ENCODE data around the gene PCNP.
"Not testable (repeated sequence)": the region's sequence is repeated elsewhere in the genome, so short reads cannot be mapped to it uniquely, and the experiment has no call there.

Gene PCNP

DNA sequence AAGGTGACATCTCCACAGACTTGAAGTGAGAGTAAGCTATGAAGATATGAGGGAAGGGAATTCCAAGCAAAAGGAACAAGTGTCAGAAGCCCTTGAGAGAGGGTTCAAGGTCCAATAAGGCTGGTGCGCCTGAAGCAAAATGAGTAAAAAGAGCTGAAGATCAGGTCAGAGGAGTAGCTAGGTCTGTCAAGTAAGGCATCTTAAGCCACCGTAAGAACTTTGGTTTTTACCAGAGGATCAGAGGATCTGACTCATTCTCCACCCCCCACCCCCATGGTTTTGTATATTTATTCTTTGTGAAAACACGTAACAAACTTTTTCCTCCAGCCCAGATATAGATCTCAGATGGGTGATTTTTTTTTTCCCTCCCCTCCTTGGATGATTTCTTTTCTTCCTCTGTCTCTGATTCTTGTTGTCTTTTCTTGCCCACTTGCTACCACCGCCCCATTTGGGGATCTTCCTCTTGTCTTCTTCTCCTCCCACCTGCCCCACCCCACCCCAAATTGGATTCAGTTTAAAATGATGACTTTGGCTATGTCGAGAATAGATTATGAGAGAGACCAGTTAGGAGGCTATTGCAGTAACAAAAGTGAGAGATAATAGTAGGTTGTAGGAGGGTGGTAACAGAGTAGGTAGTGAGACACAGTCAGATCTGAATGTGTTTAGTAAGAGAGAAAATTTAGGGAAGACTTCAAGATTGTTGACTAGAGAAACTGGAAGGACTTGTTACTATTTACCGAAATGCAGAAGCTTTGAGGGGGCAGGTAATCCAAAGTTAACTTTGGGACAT, 6.3 kb upstream of the PCNP start:
- DNase-seq, result peak; percentile 22

DNA sequence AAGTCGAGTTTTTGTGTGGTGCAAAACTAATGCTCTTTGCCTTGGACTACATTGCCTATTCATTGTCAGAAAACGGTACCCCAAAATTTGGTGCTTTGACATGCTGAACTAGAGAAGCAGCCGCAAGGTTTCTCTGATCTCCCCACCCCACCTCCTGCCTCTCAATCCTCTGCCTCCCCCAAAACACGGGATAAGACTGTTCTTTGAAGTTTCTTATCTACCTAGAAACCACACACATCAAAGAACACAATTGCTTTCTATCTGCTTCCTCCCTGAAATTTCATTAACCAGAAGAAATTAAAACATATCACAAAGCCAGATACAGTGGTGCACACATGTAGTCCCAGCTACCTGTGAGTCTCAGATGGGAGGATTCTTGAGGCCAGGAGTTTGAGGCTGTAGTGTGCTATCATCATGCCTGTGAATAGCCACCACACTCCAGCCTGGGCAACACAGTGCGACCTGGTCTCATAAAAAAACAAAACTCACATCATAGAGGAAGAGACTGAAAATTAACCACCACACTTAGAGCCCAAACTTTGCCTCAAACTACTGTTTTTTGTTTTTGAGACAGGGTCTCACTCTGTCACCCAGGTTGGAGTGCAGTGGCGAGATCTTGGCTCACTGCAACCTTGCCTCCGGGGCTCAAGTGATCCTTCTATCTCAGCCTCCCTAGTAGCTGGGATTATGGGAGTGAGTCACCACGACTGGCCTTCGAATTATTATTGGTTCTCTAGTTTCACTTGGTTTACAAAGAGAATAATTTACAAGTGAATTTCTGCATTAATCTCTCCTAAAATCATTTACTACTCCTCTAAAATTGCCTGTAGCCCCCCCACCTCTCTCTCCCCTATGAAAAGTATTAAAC, 2.7 kb upstream of the PCNP start:
- no peak for DNase-seq

GRCh38 chr3:101574388-101575112, 570 bp downstream of the PCNP start:
- DNase-seq, result peak; percentile 60

- DNase-seq, result no peak
These were observed 3.3 kb downstream of the PCNP start for GRCh38 chr3:101577286-101577685.

DNA sequence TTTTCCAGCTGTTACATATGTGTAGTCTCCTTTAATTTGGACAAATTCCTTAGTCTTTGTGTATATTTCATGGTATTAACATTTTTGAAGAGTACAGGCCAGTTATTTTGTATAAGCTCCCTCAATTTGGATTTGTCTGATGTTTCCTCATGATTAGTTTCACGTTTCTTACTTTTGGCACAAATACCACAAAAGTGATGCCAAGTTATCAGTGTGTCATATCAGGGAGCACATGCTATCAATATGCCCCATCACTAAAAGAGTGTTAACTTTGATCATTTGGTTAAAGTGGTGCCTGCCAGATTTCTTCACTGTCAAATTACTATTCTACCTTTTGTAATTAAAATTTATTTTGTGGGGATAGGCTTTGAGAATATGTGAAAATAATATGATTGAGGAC, 14.6 kb downstream of the PCNP start:
- DNase-seq, result no peak

GRCh38 chr3:101591071-101591470, 17.1 kb downstream of the PCNP start:
- DNase-seq, result no peak

DNA sequence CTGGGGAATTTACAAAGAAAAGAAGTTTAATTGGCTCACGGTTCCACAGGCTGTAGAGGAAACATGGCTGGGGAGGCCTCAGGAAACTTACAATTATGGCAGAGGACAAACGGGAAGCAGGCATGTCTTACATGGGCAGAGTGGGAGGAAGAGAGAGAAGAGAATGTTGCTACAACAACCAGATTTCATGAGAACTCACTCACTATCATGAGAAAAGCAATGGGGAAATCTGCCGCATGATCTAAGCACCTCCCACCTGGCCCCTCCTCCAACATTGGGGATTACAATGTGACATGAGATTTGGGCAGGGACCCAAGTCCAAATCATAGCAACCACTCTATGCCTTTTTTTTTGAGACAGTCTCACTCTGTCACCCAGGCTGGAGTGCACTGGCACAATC, 28.8 kb downstream of the PCNP start:
- no peak for DNase-seq

GRCh38 chr3:101603184-101603583, 29.2 kb downstream of the PCNP start:
- DNase-seq, result no peak

DNA sequence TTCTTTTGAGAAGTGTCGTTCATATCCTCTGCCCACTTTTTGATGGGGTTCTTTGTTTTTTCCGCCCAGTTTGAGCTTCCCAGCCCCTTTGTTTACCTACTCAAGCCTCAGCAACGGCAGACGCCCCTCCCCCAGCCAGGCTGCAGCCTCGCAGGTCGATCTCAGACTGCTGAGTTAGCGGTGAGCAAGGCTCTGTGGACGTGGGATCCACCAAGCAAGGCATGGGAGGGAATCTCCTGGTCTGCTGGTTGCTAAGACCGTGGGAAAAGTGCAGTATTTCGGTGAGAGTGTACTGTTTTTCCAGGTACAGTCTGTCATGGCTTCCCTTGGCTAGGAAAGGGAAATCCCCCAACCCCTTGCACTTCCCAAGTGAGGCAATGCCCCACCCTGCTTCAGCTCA, 31.4 kb downstream of the PCNP start:
- DNase-seq, result not testable (repeated sequence)

DNA sequence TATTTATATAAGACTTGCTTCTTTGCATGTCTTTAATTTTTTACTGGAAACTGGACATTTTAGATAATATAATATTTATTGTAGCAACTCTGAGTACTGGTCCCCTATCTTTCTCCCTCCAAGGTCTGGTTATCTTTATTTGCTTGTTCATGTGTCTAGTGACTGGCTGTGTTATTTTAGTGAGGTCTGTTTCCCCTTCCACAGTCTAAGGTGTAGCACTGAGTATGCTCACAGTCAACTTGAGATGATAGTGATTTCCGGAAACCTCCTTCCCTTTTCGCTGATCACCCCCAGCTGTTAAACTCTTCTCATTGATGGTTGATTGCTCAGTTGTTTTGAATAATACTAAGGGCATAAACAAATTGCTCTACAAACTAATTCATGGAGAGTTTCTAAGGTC, 37.0 kb downstream of the PCNP start:
- no peak for DNase-seq

DNA sequence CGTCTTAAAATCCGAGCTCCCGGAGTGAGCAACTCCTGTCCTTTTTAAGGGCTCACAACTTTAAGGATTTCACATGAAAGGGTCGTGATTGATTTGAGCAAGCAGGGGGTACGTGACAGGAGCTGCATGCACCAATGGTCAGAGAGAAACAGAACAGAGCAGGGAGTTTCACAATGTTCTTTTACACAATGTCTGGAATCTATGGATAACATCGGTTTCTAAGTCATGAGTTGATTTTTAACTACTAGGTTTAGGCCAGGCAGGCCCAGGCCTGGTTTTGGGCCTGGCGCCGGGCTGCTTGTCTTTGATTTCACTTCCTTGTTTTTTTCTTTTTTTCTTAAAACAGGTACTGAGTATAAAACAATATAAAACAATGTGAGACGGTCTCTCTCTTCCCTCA, 39.0 kb downstream of the PCNP start:
- DNase-seq, result not testable (repeated sequence)

DNA sequence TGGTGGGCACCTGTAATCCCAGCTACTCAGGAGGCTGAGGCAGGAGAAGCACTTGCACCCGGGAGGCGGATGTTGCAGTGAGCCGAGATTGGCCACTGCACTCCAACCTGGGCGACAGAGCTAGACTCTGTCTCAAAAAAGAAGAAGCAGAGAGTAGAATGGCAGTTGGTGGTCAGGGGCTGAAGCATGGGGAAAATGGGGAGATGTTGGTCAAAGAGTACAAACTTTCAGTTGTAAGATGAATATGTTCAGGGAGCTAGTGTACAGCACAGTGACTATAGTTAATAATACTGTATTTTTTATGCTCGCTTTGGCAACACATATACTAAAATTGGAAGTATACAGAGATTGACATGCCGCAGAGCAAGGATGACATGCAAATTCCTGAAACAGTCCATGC, 41.5 kb downstream of the PCNP start:
- DNase-seq, result no peak

- DNase-seq, result no peak
These were observed 43.5 kb downstream of the PCNP start for GRCh38 chr3:101617478-101617877.

GRCh38 chr3:101618726-101619125, 44.7 kb downstream of the PCNP start:
- DNase-seq, result no peak

GRCh38 chr3:101619734-101620133, 45.8 kb downstream of the PCNP start:
- no peak for DNase-seq

- DNase-seq, result no peak
These were observed 49.7 kb downstream of the PCNP start for GRCh38 chr3:101623656-101624055.

DNA sequence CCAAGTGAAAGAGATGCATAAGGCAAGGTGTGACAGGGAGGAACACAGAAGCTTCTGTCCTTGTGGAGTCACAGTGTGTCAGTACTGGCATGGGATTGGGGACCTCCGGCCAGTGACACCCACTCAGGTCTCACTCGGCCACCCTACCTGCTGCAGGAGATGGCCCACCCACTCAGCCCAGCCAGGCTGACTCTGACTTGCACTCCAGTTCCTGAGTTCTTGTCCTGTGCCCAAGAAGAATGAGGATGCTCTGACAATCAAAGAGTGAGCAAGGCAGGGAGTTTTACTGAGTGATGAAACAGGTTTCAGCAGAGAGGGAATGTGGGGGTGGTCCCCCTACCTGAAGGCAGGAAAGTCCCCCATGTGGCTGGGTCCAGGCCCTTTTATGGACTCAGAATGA, 50.9 kb downstream of the PCNP start:
- DNase-seq, result no peak

- DNase-seq, result no peak
These were observed 51.9 kb downstream of the PCNP start for GRCh38 chr3:101625879-101626278.

DNA sequence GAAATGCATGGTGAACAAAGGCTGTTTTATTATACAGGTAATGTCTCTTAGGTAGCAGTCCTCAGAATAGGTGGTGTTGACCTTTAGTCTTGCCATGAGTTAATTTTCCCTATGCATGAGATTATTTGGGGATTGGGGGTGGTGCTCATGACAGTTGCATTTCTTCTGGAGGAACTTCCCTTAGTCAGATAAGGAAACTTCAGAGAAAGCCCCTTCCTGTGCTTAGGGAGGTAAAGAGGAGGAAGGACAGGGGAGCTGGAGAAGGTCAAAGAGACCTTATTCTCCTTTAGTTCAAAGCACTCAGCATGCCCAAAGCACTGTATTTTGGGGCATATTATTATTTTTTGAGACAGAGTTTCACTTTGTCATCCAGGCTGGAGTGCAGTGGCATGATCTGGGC, 55.2 kb downstream of the PCNP start:
- DNase-seq, result no peak

DNA sequence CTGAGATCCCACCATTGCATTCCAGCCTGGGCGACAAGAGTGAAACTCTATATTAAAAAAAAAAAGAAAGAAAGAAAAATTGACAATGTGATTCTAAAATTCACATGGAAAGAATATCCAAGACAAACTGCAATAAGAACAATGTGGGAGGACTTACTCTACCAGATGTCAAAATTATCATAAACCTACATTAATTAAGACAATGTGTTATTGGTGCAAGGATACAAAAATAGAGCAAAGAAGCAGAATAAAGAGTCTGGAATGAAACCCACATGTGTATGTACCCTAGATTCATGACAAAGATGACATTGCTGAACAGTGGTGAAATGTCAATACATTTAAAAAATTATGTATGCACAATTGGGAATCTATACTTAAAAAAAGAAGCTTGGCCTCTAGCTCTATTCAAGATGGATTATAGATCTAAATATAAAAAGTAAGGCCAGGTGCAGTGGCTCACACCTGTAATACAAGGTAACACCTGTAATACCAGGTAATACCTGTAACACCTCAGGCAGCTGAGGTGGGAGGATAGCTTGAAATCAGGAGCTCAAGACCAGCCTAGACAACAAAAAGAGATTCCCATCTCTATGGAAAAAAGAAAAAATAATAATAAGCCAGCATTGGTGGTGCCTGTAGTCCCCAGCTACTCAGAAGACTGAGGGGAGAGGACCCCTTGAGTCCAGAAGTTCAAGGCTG, 57.3 kb downstream of the PCNP start:
- no peak for DNase-seq

DNA sequence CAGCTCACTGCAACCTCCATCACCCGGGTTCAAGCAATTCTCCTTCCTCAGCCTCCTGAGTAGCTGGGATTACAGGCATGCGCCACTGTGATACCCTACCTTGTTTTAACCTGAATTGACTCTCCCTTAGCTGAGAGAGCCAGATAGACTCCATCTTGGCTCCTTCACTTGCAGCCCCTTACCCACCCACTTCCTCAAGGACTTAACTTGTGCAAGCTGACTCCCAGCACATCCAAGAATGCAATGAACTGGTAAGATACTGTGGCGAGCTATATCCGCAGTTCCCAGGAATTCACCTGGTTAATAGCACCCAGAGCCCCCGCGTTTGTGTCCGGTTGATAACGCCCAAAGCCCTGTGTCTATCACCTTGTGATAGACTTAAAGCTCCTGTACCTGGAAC, 58.0 kb downstream of the PCNP start:
- DNase-seq, result not testable (repeated sequence)

DNA sequence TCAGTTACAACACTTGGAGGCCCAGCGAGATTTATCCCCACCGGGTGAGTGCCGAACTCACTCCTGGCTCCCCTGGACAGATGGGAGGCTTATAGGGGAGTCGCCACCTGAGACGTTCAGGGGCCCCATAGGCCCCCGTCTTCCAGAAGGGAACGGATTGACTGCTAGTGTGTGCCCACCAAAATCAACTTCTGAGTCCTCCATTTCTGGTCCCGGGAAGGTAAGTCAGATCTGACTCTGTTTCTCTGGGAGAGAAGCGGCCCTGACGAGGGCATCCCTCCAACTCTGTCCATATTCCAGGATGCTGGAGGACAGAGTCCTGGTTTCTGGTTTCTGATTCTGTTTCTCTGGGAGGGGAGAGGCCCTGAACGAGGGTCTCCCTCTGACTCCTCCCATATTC, 58.6 kb downstream of the PCNP start:
- DNase-seq, result no peak

GRCh38 chr3:101633186-101633585, 59.2 kb downstream of the PCNP start:
- no peak for DNase-seq

Data from fibroblast of skin of right biceps (primary cell).